Nucleus accumbens (tissue), 56 donors: ENCODE measurements around the gene NR2F2.

ENCODE experiments used
- DNase-seq, 56 donors: peaks; one replicate each; lab custom pipeline; 2025; lab: John Stamatoyannopoulos, UW

The NR2F2 gene

GRCh38 chr15:96316953-96317629, 13.4 kb upstream of the NR2F2 start:
- DNase-seq: no peak

- no peak for DNase-seq
Observed at GRCh38 chr15:96320107-96320506, 10.4 kb upstream of the NR2F2 start.

- DNase-seq: no peak
Observed at GRCh38 chr15:96320703-96321638, 9.5 kb upstream of the NR2F2 start.

GRCh38 chr15:96321639-96322535, 8.6 kb upstream of the NR2F2 start:
- DNase-seq: no peak

GRCh38 chr15:96322536-96323318, 7.8 kb upstream of the NR2F2 start:
- DNase-seq: no peak

- DNase-seq: no peak
Observed at GRCh38 chr15:96323319-96324145, 7.0 kb upstream of the NR2F2 start.

GRCh38 chr15:96324192-96324895, 6.2 kb upstream of the NR2F2 start:
- DNase-seq: no peak

GRCh38 chr15:96324940-96325540, 5.5 kb upstream of the NR2F2 start:
- DNase-seq: no peak

- DNase-seq: no peak
Observed at GRCh38 chr15:96325541-96326327, 4.8 kb upstream of the NR2F2 start.

GRCh38 chr15:96326328-96327154, 4.0 kb upstream of the NR2F2 start:
- DNase-seq: no peak

- DNase-seq: no peak
Observed at GRCh38 chr15:96327155-96327741, 3.3 kb upstream of the NR2F2 start.

- no peak for DNase-seq
Observed at GRCh38 chr15:96328181-96328876, 2.2 kb upstream of the NR2F2 start.

GRCh38 chr15:96328877-96329195, 1.7 kb upstream of the NR2F2 start:
- DNase-seq: no peak

GRCh38 chr15:96329403-96329981, 1.0 kb upstream of the NR2F2 start:
- no peak for DNase-seq

GRCh38 chr15:96330064-96330449, 443 bp upstream of the NR2F2 start:
- DNase-seq: peak in 6 of 56 donors; percentile 43 to 79 (median 62)
